ENCODE data around the gene NFAT5. TPM values are rescaled to one million over a fixed set of nuclear protein-coding genes. Genes with fewer than 3 reads are reported as not detected.
A peak's percentile ranks its signal among the peaks of the same experiment; 100 is the strongest.
"Not testable (repeated sequence)": the region's sequence is repeated elsewhere in the genome, so short reads cannot be mapped to it uniquely, and the experiment has no call there.

The NFAT5 gene
- total RNA-seq (2013) = 7.2 TPM
- polyA plus RNA-seq (1 to 10 TPM; 2.4 to 6.9 (median 2.5) TPM), polyA minus RNA-seq (10.7 and 15.1 TPM in 2 replicates), total RNA-seq (119 to 964 (median 228) reads per million in 11 experiments)

DNA sequence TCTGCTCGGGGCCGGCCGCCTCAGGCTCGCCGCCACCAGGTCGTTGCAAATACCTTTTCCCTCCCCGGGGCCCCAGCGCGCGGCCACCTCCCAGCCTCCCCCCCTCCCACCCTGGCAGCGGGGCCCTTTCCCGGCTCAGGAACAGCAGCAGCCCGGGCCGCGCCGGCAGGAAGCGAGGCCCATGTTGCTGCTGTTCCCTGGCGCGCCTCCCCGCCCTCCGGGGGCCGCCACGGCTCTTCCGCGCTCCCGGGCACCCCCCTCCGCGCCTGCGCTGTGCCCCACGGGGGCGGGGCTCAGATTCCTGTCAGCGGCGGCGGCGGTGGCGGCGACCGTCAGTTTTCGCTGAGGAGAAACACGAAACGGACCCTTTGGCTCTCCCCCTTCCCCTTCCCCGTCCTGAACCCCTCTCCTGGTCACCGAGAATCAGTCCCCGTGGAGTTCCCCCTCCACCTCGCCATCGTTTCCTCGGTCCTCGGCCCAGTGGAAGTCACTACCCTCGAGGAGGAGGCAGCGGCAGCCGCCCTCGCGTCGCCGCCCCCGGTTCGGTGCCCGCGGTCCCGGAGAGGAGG is at the start of gene NFAT5:
NFAT5 (plus strand) TSS at position 296 of the 569 bp plus-strand sequence. CDS start 336 bp downstream, outside the sequence.
- H3K4me3 Mint-ChIP-seq = peak within 1 kb of the TSS; percentile 96 to 99
- peaks cover 44% of the 10 kb centered on the region for H3K79me2 ChIP-seq (ENCODE audit: insufficient read depth, low read length)
- peak within 1 kb of the TSS; percentile 87 to 98 for H3K27ac ChIP-seq (ENCODE audit: low read depth in 1 of 2, low read length in 2 of 2)
- TF ChIP-seq CTCF (IDR thresholded peaks at IDR 0.05) = no peak
- peak within 1 kb of the TSS; percentile 87 for H3K4me2 ChIP-seq (replicated peaks; ENCODE audit: extremely low read depth, low read length, poor library complexity, severe bottlenecking)
- H3K9me3 Mint-ChIP-seq = peaks cover 0 to 3% (median 0%) of the 10 kb centered on the region in 7 donors
- peak within 1 kb of the TSS; percentile 46 for H2AFZ ChIP-seq (ENCODE audit: insufficient read depth, low read depth, low read length, poor library complexity, severe bottlenecking)
- H3K36me3 ChIP-seq (replicated peaks in 1 of 2; ENCODE audit: control insufficient read depth in 1 of 2, insufficient read depth in 2 of 2, low read length in 2 of 2) = no peaks in the 10 kb centered on the region
- DNase-seq = peak; percentile 79 to 89 (median 84)
- H4K20me1 ChIP-seq (ENCODE audit: insufficient read depth, low read length) = peaks cover 42% of the 10 kb centered on the region
- H3K9me3 ChIP-seq (replicated peaks in 1 of 2; ENCODE audit: control insufficient read depth in 1 of 2, insufficient read depth in 1 of 2, low read length in 2 of 2) = no peaks in the 10 kb centered on the region
- H3K4me1 ChIP-seq (ENCODE audit: control insufficient read depth in 1 of 2, insufficient read depth in 2 of 2, low read length in 2 of 2) = peaks cover 28 to 42% of the 10 kb centered on the region in 2 donors
- no peaks in the 10 kb centered on the region for H3K27me3 ChIP-seq (ENCODE audit: control insufficient read depth in 2 of 2, insufficient read depth in 2 of 2, low read length in 2 of 2)
- intact Hi-C loops (cut with micrococcal nuclease) = loop anchor here (5.0 to 10.0 kb wide), 3 partner anchors 33 to 171 kb away; no protein-coding TSS in a partner anchor
- H3K36me3 Mint-ChIP-seq = peaks cover 5 to 14% of the 10 kb centered on the region in 2 donors
- WGBS (ENCODE audit: insufficient coverage) = under 1% methylated on average over 53 of the region's 60 CpGs
- H3K27ac Mint-ChIP-seq = peak within 1 kb of the TSS; percentile 93 to 97 (median 95)
- H3K27me3 Mint-ChIP-seq (ENCODE audit: low read depth in 3 of 3) = peaks cover 0 to 2% (median 1%) of the 10 kb centered on the region in 3 donors
- peak within 1 kb of the TSS; percentile 98 for H3K9ac ChIP-seq (ENCODE audit: insufficient read depth, low read length, poor library complexity, severe bottlenecking)
- H3K4me1 Mint-ChIP-seq = peaks cover 42% of the 10 kb centered on the region
- H3K4me3 ChIP-seq (replicated peaks in 1 of 3; ENCODE audit: low read depth in 2 of 3, low read length in 3 of 3) = peak within 1 kb of the TSS; percentile 66 to 96 (median 73)

GRCh38 chr16:69517914-69518313 is 47.9 kb upstream of the NFAT5 start:
- no CpG with 5 or more reads among the region's 6 CpGs for WGBS (ENCODE audit: insufficient coverage)
- H3K27me3 Mint-ChIP-seq (ENCODE audit: low read depth in 3 of 3) = peaks cover 30 to 40% (median 31%) of the 10 kb centered on the region in 3 donors
- H3K4me2 ChIP-seq (replicated peaks; ENCODE audit: extremely low read depth, low read length, poor library complexity, severe bottlenecking); H3K27ac ChIP-seq (ENCODE audit: low read depth in 1 of 2, low read length in 2 of 2); H3K36me3 Mint-ChIP-seq; intact Hi-C loops (cut with micrococcal nuclease); H2AFZ ChIP-seq (ENCODE audit: insufficient read depth, low read depth, low read length, poor library complexity, severe bottlenecking); H3K9me3 ChIP-seq (replicated peaks in 1 of 2; ENCODE audit: control insufficient read depth in 1 of 2, insufficient read depth in 1 of 2, low read length in 2 of 2); H3K9ac ChIP-seq (ENCODE audit: insufficient read depth, low read length, poor library complexity, severe bottlenecking); H3K36me3 ChIP-seq (replicated peaks in 1 of 2; ENCODE audit: control insufficient read depth in 1 of 2, insufficient read depth in 2 of 2, low read length in 2 of 2); H3K9me3 Mint-ChIP-seq; H3K27ac Mint-ChIP-seq; H4K20me1 ChIP-seq (ENCODE audit: insufficient read depth, low read length); H3K4me3 ChIP-seq (replicated peaks in 1 of 3; ENCODE audit: low read depth in 2 of 3, low read length in 3 of 3); DNase-seq; H3K79me2 ChIP-seq (ENCODE audit: insufficient read depth, low read length); H3K4me3 Mint-ChIP-seq: not testable (repeated sequence)
- Histone ChIP-seq H3K27me3 (ENCODE audit: control insufficient read depth in 2 of 2, insufficient read depth in 2 of 2, low read length in 2 of 2) (peaks cover 14 to 16% of the 10 kb centered on the region in 2 donors), H3K4me1 (ENCODE audit: control insufficient read depth in 1 of 2, insufficient read depth in 2 of 2, low read length in 2 of 2) (peaks cover 29 to 36% of the 10 kb centered on the region in 2 donors)
- H3K4me1 Mint-ChIP-seq = peaks cover 36% of the 10 kb centered on the region

Measured in CD14-positive monocyte (primary cell).